Umbilical cord (tissue), 2 donors: ENCODE measurements around the gene PGBD1. TPM values are rescaled to one million over a fixed set of nuclear protein-coding genes. Genes with fewer than 3 reads are reported as not detected.
"Not testable (repeated sequence)": the region's sequence is repeated elsewhere in the genome, so short reads cannot be mapped to it uniquely, and the experiment has no call there.

Experiments used
- DNase-seq: peaks from one replicate; pipeline ENCODE4 v3.0.0-alpha.2; 2015; ENCODE audit warnings: low spot score
- total RNA-seq: library from RNA; depleted of rRNA; stranded (reverse); fragments of >200 nt; gene quantifications from one replicate; pipeline ENCODE4 v1.2.3, GENCODE V29; 2014; ENCODE audit warnings: low replicate concordance; ENCODE audit not compliant: insufficient read depth

Gene PGBD1
- total RNA-seq, 1 donor from 2014 or later = 9.9 TPM

GRCh38 chr6:28269492-28269891 is 11.9 kb upstream of the PGBD1 start:
- DNase-seq = no peak

- no peak for DNase-seq
These were observed 6.5 kb upstream of the PGBD1 start for GRCh38 chr6:28274888-28275287.

DNA sequence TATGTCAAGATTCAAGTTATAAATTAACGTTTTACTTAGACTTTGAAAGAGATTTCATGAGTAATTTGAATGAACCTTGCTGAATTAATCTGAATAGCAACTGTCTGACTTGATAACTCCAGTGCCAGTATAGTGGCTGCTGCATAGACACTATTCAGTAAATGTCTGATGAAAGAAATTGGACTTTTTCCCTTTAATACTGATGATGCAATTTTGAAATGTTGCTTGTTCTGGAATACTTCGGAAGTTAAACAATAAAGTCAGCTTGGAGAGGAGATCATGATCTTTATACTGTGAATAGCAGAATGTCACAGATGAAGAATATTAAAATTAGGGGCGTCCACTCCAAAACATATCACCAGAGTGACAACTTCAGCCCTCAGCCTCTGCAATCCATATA is 3.6 kb upstream of the PGBD1 start:
- no peak for DNase-seq

GRCh38 chr6:28280595-28281287 is 631 bp upstream of the PGBD1 start:
- DNase-seq = no peak

DNA sequence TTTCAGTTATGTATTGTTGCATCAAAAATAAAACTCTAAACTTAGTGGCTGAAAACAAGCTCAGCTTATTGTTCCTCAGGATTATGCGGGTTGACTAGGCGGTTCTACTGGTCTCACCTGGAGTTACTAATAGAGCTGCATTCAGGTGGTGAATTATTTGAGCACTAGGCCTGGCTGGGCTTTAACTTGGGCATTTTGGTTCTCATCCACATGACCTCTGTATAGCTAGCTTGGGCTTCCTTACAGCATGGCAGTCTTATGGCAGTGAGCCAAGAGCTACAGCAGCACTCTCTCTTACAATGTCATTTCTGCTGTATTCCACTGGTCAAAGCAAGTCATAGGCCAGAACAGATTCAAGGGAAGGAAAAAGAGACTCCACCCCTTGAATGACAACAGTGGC is 1.6 kb downstream of the PGBD1 start:
- DNase-seq = no peak

GRCh38 chr6:28291573-28291972 is 10.2 kb downstream of the PGBD1 start:
- no peak for DNase-seq

DNA sequence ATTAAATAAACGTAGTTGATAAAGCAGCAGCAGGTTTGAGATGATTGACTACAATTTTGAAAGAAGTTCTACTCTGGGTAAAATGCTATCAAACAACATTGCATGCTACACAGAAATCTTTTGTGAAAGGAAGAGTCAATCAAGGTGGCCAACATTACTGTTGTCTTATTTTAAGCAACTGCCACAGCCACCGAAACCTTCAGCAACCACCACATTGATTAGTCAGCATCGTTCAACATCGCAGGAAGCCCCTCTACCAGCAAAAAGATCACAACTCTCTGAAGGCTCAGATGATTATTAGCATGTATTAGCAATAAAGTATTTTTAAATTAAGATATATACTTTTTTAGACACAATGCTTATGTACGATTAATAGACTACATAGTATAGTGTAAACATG is 14.0 kb downstream of the PGBD1 start:
- no peak for DNase-seq

DNA sequence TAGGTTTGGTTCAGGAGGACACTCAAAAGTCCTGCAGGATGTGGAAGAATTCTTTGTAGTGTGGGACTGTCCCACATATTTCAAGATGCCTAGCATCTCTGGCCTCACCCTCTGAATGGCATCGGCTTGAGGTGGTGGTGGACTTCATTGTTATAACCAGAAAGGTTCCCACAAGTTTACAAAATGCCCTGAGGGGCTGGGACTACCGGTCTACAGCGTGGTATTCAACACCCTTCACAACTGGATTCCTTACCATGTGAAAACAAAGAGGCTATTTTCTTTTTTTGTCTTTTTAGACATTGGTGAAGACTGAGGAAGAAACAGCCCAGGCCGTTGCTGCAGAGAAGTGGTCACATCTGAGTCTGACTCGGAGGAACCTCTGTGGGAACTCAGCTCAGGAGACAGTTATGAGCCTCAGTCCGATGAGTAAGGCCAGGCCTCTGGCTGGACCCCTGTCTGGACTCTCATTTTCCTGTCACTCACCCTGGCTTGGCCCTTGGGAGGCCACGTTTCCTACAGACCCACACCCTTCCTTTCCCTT is 15.2 kb downstream of the PGBD1 start:
- DNase-seq = no peak

- no peak for DNase-seq
These were observed 22.2 kb downstream of the PGBD1 start for GRCh38 chr6:28303570-28303969.

DNA sequence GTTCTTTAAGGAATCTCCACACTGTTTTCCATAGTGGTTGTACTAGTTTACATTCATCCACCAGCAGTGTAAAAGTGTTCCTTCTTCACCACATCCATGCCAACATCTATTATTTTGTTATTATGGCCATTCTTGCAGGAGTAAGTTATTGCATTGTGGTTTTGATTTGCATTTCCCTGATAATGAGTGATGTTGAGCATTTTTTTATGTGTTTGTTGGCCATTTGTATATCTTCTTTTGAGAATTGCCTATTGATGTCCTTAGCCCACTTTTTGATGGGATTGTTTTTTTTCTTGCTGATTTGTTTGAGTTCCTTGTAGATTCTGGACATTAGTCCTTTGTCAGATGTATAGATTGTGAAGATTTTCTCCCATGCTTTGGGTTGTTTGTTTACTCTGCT is 25.0 kb downstream of the PGBD1 start:
- not testable (repeated sequence) for DNase-seq

DNA sequence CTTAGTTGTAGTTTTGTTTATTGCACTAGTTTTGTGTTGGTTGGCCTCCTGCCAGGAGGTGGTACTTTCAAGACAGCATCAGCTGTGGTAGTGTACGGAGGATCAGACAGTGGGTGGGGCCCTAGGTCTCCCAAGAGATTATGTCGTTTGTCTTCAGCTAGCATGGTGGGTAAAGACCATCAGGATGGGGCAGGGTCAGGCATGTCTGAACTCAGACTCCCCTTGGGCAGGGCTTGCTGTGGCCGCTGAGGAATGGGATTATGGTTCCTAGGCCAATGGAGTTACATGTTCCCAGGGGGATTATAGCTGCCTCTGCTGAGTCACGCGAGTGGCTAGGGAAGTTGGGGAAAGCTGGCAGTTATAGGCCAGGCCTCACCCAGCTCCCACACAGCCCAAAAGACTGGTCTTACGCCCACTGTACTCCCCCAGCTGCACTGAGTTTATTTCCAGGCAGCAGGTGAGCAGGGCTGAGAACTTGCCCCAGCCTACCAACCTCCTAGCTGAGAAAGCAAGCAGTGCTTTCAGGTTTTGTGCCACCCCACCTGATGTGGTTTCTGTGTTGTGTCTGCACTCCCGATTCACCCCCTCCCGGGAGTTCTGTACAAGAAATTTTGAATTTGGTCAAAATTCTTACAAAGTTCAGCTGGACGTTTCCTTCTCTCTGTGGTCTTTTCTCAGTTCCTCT is 29.9 kb downstream of the PGBD1 start:
- no peak for DNase-seq

- no peak for DNase-seq
These were observed 31.6 kb downstream of the PGBD1 start for GRCh38 chr6:28312939-28313338.

- DNase-seq = no peak
These were observed 34.3 kb downstream of the PGBD1 start for GRCh38 chr6:28315628-28316027.

DNA sequence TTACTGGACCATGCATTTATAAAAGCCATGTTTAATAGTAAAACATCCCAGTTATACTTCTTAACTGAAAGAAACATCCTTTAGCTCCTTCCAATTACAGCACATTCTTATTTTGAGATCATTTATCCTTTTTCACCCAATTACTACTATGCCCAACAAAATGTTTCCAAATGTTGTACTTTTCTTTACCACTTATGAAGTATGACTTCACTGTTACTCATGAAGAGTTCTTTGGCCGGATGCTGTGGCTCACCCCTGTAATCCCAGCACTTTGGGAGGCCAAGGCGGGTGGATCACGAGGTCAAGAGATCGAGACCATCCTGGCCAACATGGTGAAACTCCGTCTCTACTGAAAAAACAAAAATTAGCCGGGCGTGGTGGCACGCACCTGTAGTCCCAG is 36.5 kb downstream of the PGBD1 start:
- not testable (repeated sequence) for DNase-seq

DNA sequence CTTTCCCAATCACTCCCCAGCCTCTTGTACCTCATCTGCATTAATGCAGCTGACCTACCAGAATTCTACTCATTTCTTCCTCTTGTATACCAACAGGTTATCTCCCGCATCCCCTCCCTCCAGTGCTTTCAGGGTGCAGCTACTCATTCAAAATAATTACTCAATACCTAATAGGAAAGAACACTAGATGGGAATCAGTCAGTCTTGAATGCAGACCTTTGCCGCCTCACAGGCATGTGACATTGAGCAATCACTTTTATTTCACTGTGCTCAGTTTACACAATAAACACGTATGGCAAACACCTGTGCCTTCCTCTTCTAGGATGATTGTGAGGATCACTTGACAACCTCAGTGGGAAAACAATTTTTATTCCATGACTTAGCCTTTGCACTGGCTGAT is 41.3 kb downstream of the PGBD1 start:
- no peak for DNase-seq

- DNase-seq = no peak
These were observed 42.5 kb downstream of the PGBD1 start for GRCh38 chr6:28323813-28324424.

- DNase-seq = no peak
These were observed 45.1 kb downstream of the PGBD1 start for GRCh38 chr6:28326371-28326948.

GRCh38 chr6:28330041-28330440 is 48.7 kb downstream of the PGBD1 start:
- no peak for DNase-seq

DNA sequence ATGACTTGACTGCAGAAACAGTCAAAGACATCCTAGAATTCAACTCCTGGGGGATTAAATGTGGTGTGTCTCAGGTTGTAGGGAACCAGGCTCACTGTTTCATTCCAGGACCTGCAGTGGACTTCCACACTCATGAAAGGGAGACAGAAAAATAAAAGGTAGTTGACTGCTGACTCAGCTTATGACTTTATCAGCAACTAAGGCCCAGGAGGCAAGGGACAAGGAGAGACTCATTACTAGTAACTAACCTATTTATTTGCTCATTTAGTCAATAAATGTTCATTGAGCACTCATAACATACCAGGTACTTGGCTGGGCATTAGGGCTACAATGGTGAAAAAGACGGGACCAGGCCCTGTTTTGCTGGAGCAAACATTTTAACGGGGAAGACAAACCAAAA is 51.7 kb downstream of the PGBD1 start:
- no peak for DNase-seq

DNA sequence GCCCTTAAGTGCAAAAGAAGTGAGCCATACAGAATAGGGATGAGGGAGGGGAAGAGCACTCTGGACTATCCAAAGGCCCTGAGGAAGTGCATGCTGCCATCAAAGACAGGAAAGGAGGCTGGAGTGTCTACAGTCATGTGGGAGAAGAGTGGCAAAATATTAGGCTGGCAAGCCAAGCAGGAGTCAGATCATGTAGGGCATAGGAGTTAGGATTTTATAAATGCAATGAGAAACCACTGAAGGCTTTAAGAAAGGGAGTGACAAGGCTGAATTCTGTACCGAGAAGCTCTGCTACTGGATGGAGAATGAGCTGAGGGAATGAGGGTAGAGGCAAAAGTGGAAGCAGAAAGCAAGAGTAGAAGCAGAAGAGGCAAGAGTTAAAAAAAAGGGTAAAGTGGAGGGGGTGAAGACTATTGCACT is 52.2 kb downstream of the PGBD1 start:
- DNase-seq = no peak

DNA sequence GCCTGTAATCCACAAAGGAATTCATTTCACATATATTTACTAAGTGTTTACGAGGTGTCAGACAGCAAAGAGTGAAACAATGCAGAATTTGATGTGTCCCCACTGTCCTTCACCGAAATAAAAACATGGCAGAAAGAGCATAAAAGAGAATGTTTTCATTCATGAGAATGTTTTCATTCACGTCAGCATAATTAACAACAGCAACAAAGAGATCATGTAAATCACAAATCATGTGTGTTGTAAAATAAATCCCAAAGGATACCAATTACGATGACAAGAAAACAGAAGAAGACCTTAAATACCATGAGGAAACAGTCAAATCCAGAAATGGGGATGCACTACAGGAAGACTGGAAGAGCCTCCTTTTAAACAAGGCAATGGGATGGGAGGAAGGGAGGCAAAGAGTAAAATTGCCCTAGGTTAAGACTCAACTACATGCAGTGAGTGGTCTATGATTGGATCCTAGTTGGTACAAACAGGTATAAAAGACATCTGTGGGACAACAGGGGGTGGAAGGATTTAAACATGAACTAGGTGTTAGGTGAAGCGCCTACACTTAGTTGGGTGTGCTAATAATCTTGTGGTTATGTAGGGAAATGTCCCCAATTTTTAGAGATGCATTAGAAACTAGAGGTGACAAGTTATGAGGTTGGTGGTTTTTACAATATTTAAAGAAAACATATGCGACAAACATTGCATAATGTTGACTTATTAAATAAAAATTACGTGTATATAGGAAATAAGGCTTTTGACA is 53.1 kb downstream of the PGBD1 start:
- no peak for DNase-seq
